A549 (cell line): Measurements from ENCODE around the gene CD27. TPM values are rescaled to one million over a fixed set of nuclear protein-coding genes. Genes with fewer than 3 reads are reported as not detected.

Experiments
- ATAC-seq, 2 experiments: fragments of 200-7000 bp in 1 of 2; fragments of >200 bp in 1 of 2; cut with Nextera tagmentation in 1 of 2; cut with Tn5 transposase in 1 of 2; 3 replicates each; pipeline versions ENCODE4 v1.8.0 to v1.9.1; 2018 to 2020; ENCODE audit warnings: mild to moderate bottlenecking in 1 of 2, moderate library complexity in 1 of 2
- CTCF ChIA-PET: fragments of 300-600 bp; sonication (Branson Sonifier 250); formaldehyde crosslinking; extraction: SDS; loops from one replicate; lab custom pipeline; 2021; ENCODE audit warnings: antibody characterized with exemption, inconsistent platforms; lab: Yijun Ruan, JAX
- POLR2A ChIA-PET: fragments of 350-600 bp; formaldehyde crosslinking; extraction: SDS; loops from one replicate; lab custom pipeline; 2021; ENCODE audit warnings: antibody characterized with exemption, inconsistent platforms; lab: Yijun Ruan, JAX
- DNase-seq, 2 experiments: peaks; one replicate each; pipeline versions ENCODE4 v3.0.0 to v3.0.0-alpha.2; 2011 to 2016; ENCODE audit warnings: low read depth in 1 of 2, low spot score in 1 of 2
- FAIRE-seq: peaks from 2 replicates; lab custom pipeline; 2011; peaks lifted over from hg19 to GRCh38; lab: Jason Lieb, UNC
- H3K27ac ChIP-seq, 2 experiments: fragments of >200 bp; sonication (Bioruptor Twin); formaldehyde crosslinking; 3 replicates each; pipeline ENCODE4 v1.5.1; 2016 to 2017
- H3K4me1 ChIP-seq: fragments of >200 bp; sonication (Bioruptor Twin); formaldehyde crosslinking; 3 replicates; pipeline ENCODE4 v1.6.1; 2016
- H3K4me2 ChIP-seq: fragments of >200 bp; sonication (Bioruptor Twin); formaldehyde crosslinking; 3 replicates; pipeline ENCODE4 v1.6.1; 2016
- H3K4me3 ChIP-seq: fragments of >200 bp; sonication (Bioruptor Twin); formaldehyde crosslinking; 3 replicates; pipeline ENCODE4 v1.5.1; 2016
- H3K9me3 ChIP-seq: fragments of >200 bp; sonication (Bioruptor Twin); formaldehyde crosslinking; 3 replicates; pipeline ENCODE4 v1.6.1; 2016
- CEBPB ChIP-seq, 2 experiments: fragments of >200 bp in 1 of 2; sonication (Bioruptor Twin) in 1 of 2; formaldehyde crosslinking in 1 of 2; IDR thresholded peaks; 2 replicates each; pipeline ENCODE4 v1.6.1; 2012 to 2016
- EHF ChIP-seq: fragments of 250-450 bp; sonication (Bioruptor Pico); IDR thresholded peaks from 2 replicates; pipeline ENCODE4 v1.5.0; 2020; ENCODE audit warnings: mild to moderate bottlenecking
- FOSL2 ChIP-seq, 2 experiments: fragments of 450-650 bp in 1 of 2; fragments of >200 bp in 1 of 2; sonication (Bioruptor Twin) in 1 of 2; formaldehyde crosslinking; IDR thresholded peaks; 2 replicates each; pipeline versions ENCODE4 v1.5.0 to v1.6.1; 2016 to 2020; ENCODE audit warnings: mild to moderate bottlenecking in 1 of 2, moderate library complexity in 1 of 2
- HDAC2 ChIP-seq: fragments of 200-600 bp; sonication (generic); IDR thresholded peaks from 2 replicates; pipeline ENCODE4 v1.6.1; 2016
- HOXA7 ChIP-seq: fragments of 250-450 bp; sonication (Bioruptor Pico); IDR thresholded peaks from 2 replicates; pipeline ENCODE4 v1.5.0; 2020; ENCODE audit warnings: mild to moderate bottlenecking, moderate library complexity
- JUN ChIP-seq, 2 experiments: fragments of >200 bp; sonication (Bioruptor Twin); formaldehyde crosslinking; IDR thresholded peaks; 2 replicates in 1 of 2; 3 replicates in 1 of 2; pipeline ENCODE4 v1.6.1; 2016 to 2017
- MAFK ChIP-seq: fragments of 450-650 bp; IDR thresholded peaks from 2 replicates; pipeline ENCODE4 v1.6.1; 2014; ENCODE audit not compliant: partially characterized antibody
- MAZ ChIP-seq: fragments of 150-350 bp; IDR thresholded peaks from 2 replicates; pipeline ENCODE4 v1.6.1; 2014; ENCODE audit warnings: antibody characterized with exemption, low read depth, low read length, borderline replicate concordance
- RARB ChIP-seq: fragments of 250-450 bp; sonication (Bioruptor Pico); IDR thresholded peaks from 2 replicates; pipeline ENCODE4 v1.8.0; 2021; ENCODE audit warnings: mild to moderate bottlenecking, moderate library complexity
- ZC3H11A ChIP-seq: fragments of 450-650 bp; IDR thresholded peaks from 2 replicates; pipeline ENCODE4 v1.6.1; 2014; ENCODE audit warnings: antibody characterized with exemption, mild to moderate bottlenecking
- WGBS: methylation state at CpG from one replicate; pipeline ENCODE4 v1.1.6; 2017; ENCODE audit errors: missing lambda C conversion rate; 5-methylcytosine and 5-hydroxymethylcytosine counted together
- polyA plus RNA-seq, 4 experiments: library from polyadenylated mRNA; depleted of rRNA in 3 of 4; stranded (reverse); fragments of >200 nt; fragmentation: RNase III in 1 of 4; extraction: RNeasy Plus Mini Kit Qiagen cat#74134 plus additional on column Dnase treatment in 1 of 4; gene quantifications; 2 replicates in 3 of 4; 3 replicates in 1 of 4; pipeline ENCODE4 v1.2.3, GENCODE V29; 2011 to 2017
- TF ChIP-seq, protein P1 (sequence below): IDR thresholded peaks from 2 replicates; pipeline ENCODE4 v1.6.1; 2012
- TF ChIP-seq, protein P2 (sequence below): fragments of 250-450 bp; sonication (Bioruptor Pico); IDR thresholded peaks from 2 replicates; pipeline ENCODE4 v1.5.0; 2021; ENCODE audit warnings: mild to moderate bottlenecking, moderate library complexity, borderline replicate concordance
- TF ChIP-seq, protein P3 (sequence below): fragments of 250-450 bp; sonication (Bioruptor Pico); IDR thresholded peaks from 2 replicates; pipeline ENCODE4 v1.5.0; 2020; ENCODE audit warnings: low read depth, mild to moderate bottlenecking, moderate library complexity
- TF ChIP-seq, protein P4 (sequence below): IDR thresholded peaks from 2 replicates; pipeline ENCODE4 v1.6.1; 2012; ENCODE audit warnings: low read depth, borderline replicate concordance
- TF ChIP-seq, protein P5 (sequence below): fragments of 200-600 bp; sonication (generic); IDR thresholded peaks from 2 replicates; pipeline ENCODE4 v1.6.1; 2016; ENCODE audit warnings: antibody characterized with exemption, mild to moderate bottlenecking, moderate library complexity
- TF ChIP-seq, protein P6 (sequence below): fragments of >200 bp; sonication (Bioruptor Twin); formaldehyde crosslinking; IDR thresholded peaks from 3 replicates; pipeline ENCODE4 v1.5.1; 2016

The CD27 gene
- polyA plus RNA-seq, 2 of the 4 experiments (the other 2 are of a cell fraction): not detected

DNA sequence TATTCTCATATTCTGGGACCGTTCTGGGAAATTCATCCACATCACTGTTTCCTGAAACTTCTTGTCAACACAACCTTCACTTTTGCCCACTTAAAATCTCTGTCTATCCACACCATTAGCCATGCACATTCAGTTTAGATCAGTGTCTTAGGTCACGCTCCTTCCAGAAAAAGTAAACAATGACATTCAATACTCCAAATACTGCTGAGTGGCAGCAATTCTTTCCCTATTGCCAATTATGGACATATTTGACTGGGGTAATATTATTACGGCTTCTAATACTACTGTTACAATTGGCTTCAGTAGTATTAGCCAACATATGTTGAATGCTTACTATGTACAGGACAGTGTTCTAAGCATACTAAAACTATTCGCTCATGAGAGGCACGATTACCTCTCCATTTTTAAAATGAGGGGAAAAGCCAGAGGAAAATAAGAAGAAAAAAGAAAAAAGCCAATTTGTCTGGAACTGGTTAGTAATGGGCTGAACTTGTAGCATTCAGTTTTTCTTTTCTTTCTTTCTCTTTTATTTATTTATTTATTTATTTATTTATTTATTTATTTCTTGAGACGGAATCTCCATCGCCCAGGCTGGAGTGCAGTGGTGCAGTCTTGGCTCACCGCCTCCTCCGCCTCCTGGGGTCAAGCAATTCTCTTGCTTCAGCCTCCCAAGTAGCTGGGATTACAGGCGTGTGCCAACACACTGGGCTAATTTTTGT is 37.4 kb upstream of the CD27 start:
- WGBS: 93% methylated on average over 10 of the region's 10 CpGs
- ChIA-PET CTCF (interaction anchor here (1.0 kb wide), 1 partner anchor 15 kb away, joined by 4 read pairs; no protein-coding TSS in a partner anchor), POLR2A (no interaction called here)
- Histone ChIP-seq H3K27ac (no peak overlapping the region), H3K4me3 (no peak overlapping the region), H3K4me2 (no peak overlapping the region), H3K9me3 (peaks cover 10% of the 10 kb centered on the region; the same call in 2 of the 3 replicates), H3K4me1 (no peaks in the 10 kb centered on the region)
- ATAC-seq (no peak), FAIRE-seq (no peak), DNase-seq (no peak)
- peak; percentile 39 for TF ChIP-seq MAFK
- no peak for TF ChIP-seq CEBPB (IDR thresholded peaks at IDR 0.05)
- no peak for TF ChIP-seq MAZ
- TF ChIP-seq, protein P1, sequence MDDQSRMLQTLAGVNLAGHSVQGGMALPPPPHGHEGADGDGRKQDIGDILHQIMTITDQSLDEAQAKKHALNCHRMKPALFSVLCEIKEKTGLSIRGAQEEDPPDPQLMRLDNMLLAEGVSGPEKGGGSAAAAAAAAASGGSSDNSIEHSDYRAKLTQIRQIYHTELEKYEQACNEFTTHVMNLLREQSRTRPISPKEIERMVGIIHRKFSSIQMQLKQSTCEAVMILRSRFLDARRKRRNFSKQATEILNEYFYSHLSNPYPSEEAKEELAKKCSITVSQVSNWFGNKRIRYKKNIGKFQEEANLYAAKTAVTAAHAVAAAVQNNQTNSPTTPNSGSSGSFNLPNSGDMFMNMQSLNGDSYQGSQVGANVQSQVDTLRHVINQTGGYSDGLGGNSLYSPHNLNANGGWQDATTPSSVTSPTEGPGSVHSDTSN: no peak
- no peak for TF ChIP-seq FOSL2 (IDR thresholded peaks at IDR 0.05)
- TF ChIP-seq FOSL2 (CRISPR knock-in tag; IDR thresholded peaks at IDR 0.05): no peak
- no peak for TF ChIP-seq JUN (IDR thresholded peaks at IDR 0.05)
- peak; percentile 97 for TF ChIP-seq ZC3H11A

DNA sequence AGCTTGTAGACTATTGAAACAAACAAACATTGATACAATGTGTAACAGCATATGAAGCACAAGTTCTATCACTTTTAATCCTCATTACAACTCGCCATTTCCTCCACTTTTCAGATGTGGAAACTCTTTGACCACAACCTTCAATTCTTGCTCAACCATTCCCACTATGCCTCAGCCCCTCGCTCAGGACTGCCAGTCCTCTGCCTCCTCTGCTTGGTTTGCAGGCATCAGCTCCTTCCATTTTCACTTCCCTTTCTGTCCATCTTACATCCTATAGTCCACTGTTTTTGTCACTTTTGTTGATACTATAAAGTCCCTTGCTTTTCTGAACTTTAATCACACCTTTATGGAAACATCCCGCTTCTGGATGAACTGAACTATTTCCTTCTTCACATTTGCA is 28.2 kb upstream of the CD27 start:
- no peak overlapping the region for H3K27ac ChIP-seq
- CTCF ChIA-PET: interaction anchor here (6.1 kb wide), 1 partner anchor 49 kb away, joined by 48 read pairs; no protein-coding TSS in a partner anchor
- no peak overlapping the region for H3K4me3 ChIP-seq
- POLR2A ChIA-PET: no interaction called here
- no peak for FAIRE-seq
- H3K4me2 ChIP-seq: no peak overlapping the region
- H3K9me3 ChIP-seq: peaks cover 8% of the 10 kb centered on the region; the same call in 1 of the 3 replicates
- no peak for DNase-seq
- TF ChIP-seq RARB (no peak), HOXA7 (CRISPR knock-in tag) (no peak), HDAC2 (no peak), EHF (CRISPR knock-in tag) (no peak)
- TF ChIP-seq, protein P2, sequence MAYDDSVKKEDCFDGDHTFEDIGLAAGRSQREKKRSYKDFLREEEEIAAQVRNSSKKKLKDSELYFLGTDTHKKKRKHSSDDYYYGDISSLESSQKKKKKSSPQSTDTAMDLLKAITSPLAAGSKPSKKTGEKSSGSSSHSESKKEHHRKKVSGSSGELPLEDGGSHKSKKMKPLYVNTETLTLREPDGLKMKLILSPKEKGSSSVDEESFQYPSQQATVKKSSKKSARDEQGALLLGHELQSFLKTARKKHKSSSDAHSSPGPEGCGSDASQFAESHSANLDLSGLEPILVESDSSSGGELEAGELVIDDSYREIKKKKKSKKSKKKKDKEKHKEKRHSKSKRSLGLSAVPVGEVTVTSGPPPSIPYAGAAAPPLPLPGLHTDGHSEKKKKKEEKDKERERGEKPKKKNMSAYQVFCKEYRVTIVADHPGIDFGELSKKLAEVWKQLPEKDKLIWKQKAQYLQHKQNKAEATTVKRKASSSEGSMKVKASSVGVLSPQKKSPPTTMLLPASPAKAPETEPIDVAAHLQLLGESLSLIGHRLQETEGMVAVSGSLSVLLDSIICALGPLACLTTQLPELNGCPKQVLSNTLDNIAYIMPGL (CRISPR knock-in tag): no peak
- TF ChIP-seq, protein P3, sequence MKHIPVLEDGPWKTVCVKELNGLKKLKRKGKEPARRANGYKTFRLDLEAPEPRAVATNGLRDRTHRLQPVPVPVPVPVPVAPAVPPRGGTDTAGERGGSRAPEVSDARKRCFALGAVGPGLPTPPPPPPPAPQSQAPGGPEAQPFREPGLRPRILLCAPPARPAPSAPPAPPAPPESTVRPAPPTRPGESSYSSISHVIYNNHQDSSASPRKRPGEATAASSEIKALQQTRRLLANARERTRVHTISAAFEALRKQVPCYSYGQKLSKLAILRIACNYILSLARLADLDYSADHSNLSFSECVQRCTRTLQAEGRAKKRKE (CRISPR knock-in tag): no peak
- TF ChIP-seq, protein P4, sequence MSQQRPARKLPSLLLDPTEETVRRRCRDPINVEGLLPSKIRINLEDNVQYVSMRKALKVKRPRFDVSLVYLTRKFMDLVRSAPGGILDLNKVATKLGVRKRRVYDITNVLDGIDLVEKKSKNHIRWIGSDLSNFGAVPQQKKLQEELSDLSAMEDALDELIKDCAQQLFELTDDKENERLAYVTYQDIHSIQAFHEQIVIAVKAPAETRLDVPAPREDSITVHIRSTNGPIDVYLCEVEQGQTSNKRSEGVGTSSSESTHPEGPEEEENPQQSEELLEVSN: no peak
- TF ChIP-seq, protein P5, sequence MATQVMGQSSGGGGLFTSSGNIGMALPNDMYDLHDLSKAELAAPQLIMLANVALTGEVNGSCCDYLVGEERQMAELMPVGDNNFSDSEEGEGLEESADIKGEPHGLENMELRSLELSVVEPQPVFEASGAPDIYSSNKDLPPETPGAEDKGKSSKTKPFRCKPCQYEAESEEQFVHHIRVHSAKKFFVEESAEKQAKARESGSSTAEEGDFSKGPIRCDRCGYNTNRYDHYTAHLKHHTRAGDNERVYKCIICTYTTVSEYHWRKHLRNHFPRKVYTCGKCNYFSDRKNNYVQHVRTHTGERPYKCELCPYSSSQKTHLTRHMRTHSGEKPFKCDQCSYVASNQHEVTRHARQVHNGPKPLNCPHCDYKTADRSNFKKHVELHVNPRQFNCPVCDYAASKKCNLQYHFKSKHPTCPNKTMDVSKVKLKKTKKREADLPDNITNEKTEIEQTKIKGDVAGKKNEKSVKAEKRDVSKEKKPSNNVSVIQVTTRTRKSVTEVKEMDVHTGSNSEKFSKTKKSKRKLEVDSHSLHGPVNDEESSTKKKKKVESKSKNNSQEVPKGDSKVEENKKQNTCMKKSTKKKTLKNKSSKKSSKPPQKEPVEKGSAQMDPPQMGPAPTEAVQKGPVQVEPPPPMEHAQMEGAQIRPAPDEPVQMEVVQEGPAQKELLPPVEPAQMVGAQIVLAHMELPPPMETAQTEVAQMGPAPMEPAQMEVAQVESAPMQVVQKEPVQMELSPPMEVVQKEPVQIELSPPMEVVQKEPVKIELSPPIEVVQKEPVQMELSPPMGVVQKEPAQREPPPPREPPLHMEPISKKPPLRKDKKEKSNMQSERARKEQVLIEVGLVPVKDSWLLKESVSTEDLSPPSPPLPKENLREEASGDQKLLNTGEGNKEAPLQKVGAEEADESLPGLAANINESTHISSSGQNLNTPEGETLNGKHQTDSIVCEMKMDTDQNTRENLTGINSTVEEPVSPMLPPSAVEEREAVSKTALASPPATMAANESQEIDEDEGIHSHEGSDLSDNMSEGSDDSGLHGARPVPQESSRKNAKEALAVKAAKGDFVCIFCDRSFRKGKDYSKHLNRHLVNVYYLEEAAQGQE: no peak
- TF ChIP-seq, protein P6, sequence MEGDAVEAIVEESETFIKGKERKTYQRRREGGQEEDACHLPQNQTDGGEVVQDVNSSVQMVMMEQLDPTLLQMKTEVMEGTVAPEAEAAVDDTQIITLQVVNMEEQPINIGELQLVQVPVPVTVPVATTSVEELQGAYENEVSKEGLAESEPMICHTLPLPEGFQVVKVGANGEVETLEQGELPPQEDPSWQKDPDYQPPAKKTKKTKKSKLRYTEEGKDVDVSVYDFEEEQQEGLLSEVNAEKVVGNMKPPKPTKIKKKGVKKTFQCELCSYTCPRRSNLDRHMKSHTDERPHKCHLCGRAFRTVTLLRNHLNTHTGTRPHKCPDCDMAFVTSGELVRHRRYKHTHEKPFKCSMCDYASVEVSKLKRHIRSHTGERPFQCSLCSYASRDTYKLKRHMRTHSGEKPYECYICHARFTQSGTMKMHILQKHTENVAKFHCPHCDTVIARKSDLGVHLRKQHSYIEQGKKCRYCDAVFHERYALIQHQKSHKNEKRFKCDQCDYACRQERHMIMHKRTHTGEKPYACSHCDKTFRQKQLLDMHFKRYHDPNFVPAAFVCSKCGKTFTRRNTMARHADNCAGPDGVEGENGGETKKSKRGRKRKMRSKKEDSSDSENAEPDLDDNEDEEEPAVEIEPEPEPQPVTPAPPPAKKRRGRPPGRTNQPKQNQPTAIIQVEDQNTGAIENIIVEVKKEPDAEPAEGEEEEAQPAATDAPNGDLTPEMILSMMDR: no peak
- 91% methylated on average over 3 of the region's 3 CpGs for WGBS
- peaks cover 17% of the 10 kb centered on the region for H3K4me1 ChIP-seq
- no peak for ATAC-seq
